Activated CD4-positive, alpha-beta T cell treated with anti-CD3 and anti-CD28 coated beads for 1 hour (primary cell): Measurements from ENCODE around the gene CFAP46.
"Not testable (repeated sequence)": the region's sequence is repeated elsewhere in the genome, so short reads cannot be mapped to it uniquely, and the experiment has no call there.

Experiments
- DNase-seq: peaks from one replicate; pipeline ENCODE4 v3.0.0-alpha.2; 2020

The CFAP46 gene

GRCh38 chr10:132840698-132841614, 101.4 kb downstream of the CFAP46 start:
- DNase-seq = no peak

DNA sequence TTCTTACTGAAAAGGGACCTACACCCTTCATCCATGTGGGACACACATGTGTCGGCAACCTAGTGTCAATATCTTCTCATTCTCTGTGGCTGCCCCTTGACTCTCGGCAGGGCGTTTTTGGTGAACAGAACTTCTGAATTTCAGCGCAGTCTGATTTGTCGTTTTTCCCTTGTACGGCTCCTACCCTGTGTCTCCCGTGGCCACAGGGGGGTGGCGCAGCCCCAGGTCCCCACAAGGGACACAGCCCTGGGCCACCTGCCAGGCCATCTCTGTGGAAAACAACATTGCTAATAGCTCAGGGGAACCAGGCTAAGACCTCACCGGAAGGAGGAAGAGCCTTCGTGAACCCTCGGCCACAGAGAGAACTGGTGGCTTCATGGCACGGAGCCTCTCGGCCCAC, 103.3 kb downstream of the CFAP46 start:
- DNase-seq = no peak

GRCh38 chr10:132838346-132838970, 103.9 kb downstream of the CFAP46 start:
- no peak for DNase-seq

- no peak for DNase-seq
Observed at GRCh38 chr10:132837905-132838304, 104.5 kb downstream of the CFAP46 start.

DNA sequence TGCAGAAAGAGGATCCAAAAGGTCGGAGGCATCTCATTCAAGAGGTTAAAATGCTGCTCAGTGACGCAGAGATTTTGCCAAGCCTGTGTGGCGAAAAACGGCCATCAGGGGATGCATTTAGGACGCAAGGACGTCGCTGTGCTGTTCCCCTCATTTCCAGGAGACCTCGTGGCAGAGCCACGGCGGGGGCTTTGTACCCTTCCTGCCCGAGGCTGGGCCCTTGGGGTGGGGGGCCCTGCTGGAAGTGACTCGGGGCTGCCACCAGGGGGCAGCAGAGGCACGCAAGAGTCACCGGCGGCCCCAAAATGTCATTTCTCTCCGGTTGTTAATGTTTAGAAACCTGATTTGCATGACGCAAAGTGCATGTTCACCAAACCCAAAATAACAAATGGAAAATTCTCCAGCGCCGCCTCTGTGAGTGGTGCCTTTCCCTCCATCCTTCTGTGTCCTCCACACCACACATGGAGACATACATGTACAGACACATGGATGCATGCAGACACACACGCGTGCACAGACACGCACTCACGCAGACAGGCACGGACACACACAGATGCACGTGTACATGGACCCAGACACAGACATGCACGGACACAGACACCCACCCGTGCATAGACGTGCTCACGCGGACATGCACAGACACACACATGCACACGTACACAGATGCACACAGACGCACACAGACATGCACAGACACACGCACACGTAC, 105.4 kb downstream of the CFAP46 start:
- peak; percentile 30 for DNase-seq

- no peak for DNase-seq
Observed at GRCh38 chr10:132836248-132836831, 106.0 kb downstream of the CFAP46 start.

DNA sequence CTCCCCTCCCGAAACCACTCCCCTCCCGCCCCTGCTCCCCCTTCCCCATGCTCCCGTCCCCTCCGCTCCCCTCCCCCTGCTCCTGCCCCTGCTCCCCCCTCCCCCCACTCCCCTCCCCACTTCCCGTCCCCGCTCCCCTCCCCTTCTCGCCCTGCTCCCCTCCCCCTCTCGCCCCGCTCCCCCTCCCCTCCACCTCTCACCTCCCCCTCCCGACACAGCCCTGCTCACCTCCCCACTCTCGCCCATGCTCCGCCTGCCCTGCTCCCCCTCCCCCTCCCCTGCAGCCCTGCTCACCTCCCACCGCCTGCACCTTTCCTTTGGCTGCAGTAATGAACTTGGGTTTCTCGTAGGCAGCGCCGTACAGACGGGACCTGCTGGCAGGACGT, 106.5 kb downstream of the CFAP46 start:
- DNase-seq = no peak

- no peak for DNase-seq
Observed at GRCh38 chr10:132834891-132835847, 107.2 kb downstream of the CFAP46 start.

GRCh38 chr10:132834311-132834761, 108.0 kb downstream of the CFAP46 start:
- no peak for DNase-seq

DNA sequence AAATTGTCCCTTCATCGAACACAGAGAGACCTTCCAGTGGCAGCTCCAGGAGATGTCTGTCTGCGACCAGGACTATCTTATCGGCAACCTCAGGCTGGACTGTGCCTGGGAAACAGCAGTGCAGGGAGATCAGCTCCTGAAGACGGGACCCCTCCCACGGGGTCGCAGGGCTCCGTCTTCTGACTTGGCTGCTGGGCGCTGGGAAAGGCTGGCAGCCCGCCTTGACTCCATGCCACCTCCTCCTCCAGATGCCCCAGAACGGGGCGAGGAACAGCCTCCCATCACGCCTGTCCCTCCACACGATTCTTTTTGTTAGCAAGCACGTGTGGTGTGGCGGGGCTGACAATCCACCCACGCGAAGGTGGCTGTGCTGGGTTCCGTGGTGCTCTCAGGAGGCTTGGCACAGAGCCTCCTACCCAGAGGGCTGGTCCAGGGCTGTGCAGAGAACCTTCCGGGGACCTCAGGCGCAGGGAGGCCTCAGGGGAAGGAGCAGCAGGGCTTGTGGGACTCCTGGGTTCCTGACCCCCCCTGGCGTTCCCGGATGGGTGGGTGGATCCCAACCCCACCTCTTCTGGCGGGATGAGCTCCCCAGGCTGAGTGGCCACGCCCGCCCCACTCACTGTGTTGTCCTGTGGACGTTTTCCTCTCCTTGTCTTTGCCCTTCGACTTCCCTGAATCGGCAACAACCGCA, 108.8 kb downstream of the CFAP46 start:
- no peak for DNase-seq

DNA sequence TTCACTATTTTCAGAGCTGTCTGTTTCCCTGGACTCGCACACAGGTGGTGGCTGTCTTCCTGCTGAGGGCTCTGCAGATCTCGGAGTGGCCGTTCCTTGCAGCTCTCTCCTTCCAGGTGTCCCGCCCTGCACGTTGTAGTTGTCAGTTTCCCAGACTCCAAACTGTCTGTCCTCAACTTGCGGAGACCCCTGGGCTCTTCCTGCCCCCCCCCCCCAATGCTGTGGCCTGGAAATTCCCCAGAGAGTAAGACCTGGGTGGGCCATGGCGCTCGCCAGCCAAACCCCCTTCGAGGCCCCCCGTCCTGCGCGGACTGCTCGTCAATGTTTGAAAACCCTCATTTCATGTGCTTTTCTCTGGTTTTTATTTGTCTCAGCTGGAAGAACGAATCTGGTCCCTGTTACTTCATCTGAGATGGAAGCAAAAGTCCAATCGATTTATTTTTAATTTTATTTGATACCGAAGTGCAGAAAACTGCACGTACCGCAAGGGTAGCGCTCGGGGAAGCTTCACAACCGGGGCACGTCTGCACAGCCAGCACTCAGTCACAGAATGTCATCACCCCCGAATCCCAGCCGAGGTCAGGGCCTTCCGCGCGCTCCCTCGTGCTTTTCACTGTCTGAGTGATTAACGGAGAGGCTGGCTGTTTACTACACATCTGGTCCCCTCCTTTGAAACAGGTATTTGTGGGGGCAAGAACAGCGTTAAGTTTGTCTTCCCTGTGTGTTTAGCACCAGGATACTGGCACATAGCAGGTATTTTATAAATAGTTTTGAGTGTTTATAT, 110.0 kb downstream of the CFAP46 start:
- no peak for DNase-seq

DNA sequence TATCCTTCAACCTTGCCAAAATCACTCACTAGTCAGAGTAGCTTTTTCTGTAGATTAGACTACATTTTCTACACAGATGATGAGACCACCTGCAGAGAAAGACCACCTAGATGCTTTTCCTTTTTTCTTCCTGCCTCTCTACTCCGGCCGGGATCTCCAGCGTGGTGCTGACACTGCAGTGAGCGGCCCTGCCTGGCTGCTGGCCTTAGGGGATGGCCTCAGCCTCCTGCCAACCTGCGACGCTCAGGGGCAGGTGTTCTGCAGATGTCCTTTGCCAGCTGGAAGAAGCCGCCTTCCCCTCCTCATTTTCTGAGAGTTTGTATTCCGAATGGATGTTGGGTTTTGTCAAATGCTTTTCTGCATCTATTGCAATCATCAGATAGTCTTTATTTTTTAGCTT, 113.0 kb downstream of the CFAP46 start:
- DNase-seq = no peak

- no peak for DNase-seq
Observed at GRCh38 chr10:132828681-132829080, 113.7 kb downstream of the CFAP46 start.

- DNase-seq = no peak
Observed at GRCh38 chr10:132827861-132828539, 114.4 kb downstream of the CFAP46 start.

DNA sequence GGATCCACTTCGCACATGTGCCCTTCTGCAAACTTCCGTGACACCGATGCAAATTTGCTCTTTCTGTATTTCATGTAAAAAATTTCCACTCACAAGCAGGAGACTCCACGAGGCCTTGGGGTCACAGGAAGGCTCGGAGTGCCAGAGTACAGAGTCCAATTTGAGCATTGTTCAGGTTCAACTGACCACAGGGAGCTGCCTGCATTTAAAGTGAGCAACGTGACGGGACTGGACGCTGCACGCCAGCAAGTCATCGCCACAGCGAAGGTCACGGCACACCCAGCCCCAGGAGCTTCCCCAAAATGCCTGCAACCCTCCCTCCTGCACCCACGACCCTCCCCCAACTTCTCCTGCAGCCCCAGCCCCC, 115.0 kb downstream of the CFAP46 start:
- no peak for DNase-seq

GRCh38 chr10:132826524-132827422, 115.6 kb downstream of the CFAP46 start:
- no peak for DNase-seq

GRCh38 chr10:132825783-132826523, 116.4 kb downstream of the CFAP46 start:
- DNase-seq = not testable (repeated sequence)

DNA sequence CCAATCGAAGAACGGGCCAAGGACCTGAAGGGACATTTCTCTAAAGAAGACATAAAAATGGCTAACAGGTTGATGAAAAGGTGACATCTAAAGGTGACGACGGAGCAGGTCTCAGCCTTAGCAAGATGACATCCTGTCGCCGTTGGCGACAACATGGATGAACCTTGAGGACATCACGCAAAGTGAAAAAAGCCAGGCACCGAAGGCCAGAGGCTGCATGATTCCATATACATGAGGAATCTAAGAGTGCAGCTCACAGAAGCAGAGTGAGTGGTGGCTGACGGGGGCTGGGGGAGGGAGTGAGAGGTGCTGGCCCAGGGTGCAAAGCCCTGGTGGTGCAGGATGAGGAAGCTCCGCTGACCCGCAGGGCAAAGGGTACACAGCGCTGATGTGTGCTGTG, 122.3 kb downstream of the CFAP46 start:
- DNase-seq = no peak
